Fibroblast of villous mesenchyme (primary cell): ENCODE results near the gene SLC25A33. TPM values are rescaled to one million over a fixed set of nuclear protein-coding genes. Genes with fewer than 3 reads are reported as not detected.

Source experiments
- DNase-seq: peaks from one replicate; pipeline ENCODE4 v3.0.0-alpha.2; 2010; ENCODE audit warnings: low read depth
- H3K4me3 ChIP-seq: 2 replicates; pipeline ENCODE4 v1.5.1; 2011; ENCODE audit warnings: low read depth, mild to moderate bottlenecking, low read length
- total RNA-seq: library from RNA; depleted of rRNA; stranded (reverse); fragments of >200 nt; gene quantifications from 2 replicates; pipeline ENCODE4 v1.2.3, GENCODE V29; 2012
- TF ChIP-seq, protein P1 (sequence below): IDR thresholded peaks from 2 replicates; pipeline ENCODE4 v1.5.1; 2012; ENCODE audit warnings: low read depth, mild to moderate bottlenecking, low read length; ENCODE audit not compliant: insufficient read depth

SLC25A33 gene
- total RNA-seq, 1 donor, result 6.5 TPM

- DNase-seq, result no peak
- H3K4me3 ChIP-seq, result no peak overlapping the region
- TF ChIP-seq, protein P1, sequence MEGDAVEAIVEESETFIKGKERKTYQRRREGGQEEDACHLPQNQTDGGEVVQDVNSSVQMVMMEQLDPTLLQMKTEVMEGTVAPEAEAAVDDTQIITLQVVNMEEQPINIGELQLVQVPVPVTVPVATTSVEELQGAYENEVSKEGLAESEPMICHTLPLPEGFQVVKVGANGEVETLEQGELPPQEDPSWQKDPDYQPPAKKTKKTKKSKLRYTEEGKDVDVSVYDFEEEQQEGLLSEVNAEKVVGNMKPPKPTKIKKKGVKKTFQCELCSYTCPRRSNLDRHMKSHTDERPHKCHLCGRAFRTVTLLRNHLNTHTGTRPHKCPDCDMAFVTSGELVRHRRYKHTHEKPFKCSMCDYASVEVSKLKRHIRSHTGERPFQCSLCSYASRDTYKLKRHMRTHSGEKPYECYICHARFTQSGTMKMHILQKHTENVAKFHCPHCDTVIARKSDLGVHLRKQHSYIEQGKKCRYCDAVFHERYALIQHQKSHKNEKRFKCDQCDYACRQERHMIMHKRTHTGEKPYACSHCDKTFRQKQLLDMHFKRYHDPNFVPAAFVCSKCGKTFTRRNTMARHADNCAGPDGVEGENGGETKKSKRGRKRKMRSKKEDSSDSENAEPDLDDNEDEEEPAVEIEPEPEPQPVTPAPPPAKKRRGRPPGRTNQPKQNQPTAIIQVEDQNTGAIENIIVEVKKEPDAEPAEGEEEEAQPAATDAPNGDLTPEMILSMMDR, result no peak
Measured at GRCh38 chr1:9606458-9606857, 67.2 kb downstream of the SLC25A33 start.

- no peak overlapping the region for H3K4me3 ChIP-seq
- DNase-seq, result no peak
- TF ChIP-seq, protein P1, result no peak
Measured at GRCh38 chr1:9606948-9607347, 67.7 kb downstream of the SLC25A33 start.

DNA sequence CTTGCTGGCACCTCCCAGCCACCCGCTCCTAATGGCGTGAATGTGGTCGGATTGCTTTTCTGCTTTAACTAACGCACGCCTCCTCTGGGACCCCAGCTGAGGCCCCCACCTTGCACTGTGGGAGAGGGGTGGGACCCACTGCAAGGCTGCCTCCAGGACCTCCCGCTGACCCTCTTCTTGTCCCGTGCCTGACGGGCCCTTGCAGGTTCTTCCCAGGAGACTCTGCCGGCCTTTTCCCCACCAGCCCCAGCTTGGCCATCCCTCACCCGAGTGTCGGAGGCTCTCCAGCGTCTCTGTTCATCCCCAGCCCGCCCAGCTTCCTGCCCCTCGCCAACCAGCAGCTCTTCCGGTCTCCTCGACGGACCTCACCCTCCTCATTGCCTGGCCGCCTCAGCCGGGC lies 68.1 kb downstream of the SLC25A33 start:
- TF ChIP-seq, protein P1, result no peak
- no peak for DNase-seq

DNA sequence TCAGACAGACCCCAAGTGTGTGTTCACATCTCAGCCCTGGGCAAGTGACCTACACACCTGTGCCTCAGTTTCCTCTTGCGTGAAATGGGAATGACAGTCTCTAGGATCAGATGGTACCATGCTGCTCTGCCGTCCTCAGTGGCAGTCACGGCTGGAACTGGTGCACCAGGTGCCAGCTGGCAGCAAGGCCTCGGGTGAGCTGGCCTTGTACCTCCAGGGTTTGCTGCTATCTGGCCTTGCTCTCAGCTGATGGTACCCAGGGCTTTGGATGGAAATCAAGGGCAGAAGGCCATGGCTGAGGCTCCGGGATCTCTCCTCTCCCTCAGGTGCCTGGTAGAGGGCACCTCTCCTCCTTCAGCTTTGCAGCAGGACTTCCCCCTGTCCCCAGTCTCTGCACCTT lies 70.7 kb downstream of the SLC25A33 start:
- TF ChIP-seq, protein P1, result no peak
- H3K4me3 ChIP-seq, result no peak overlapping the region
- DNase-seq, result no peak

More for the DNA sequence above, 68.1 kb downstream of the SLC25A33 start:
- no peak overlapping the region for H3K4me3 ChIP-seq

DNA sequence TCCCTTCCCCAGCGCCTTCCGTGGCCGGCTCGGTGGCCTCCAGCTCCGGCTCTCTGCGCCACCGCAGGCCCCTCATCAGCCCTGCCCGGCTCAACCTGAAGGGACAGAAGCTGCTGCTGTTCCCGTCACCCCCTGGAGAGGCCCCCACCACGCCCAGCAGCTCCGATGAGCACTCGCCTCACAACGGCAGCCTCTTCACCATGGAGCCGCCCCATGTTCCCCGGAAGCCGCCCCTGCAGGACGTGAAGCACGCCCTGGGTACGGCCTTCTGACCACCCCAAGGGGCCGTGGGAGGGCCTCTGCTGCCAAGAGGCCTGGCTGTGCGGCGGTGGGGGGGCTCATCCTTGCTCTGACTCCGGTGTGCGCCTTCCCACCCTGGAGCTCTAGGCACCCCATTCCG lies 71.3 kb downstream of the SLC25A33 start:
- no peak overlapping the region for H3K4me3 ChIP-seq
- TF ChIP-seq, protein P1, result no peak
- no peak for DNase-seq

DNA sequence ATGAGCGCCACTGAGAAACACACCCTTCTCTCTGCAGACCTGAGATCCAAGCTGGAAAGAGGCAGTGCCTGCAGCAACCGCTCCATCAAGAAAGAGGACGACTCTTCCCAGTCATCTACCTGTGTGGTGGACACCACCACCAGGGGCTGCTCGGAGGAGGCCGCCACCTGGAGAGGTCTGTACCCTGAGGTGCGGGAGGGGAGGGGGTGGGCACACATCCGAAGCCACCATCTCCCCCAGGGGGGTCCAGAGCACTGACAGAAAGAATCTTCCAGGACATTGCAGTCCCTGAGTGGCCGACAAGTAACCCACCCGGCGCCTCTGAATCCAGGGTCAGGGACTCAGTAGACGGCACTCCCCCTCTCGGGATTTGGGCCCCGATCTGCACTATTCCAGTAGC lies 72.5 kb downstream of the SLC25A33 start:
- TF ChIP-seq, protein P1, result no peak
- H3K4me3 ChIP-seq, result no peak overlapping the region
- DNase-seq, result no peak

DNA sequence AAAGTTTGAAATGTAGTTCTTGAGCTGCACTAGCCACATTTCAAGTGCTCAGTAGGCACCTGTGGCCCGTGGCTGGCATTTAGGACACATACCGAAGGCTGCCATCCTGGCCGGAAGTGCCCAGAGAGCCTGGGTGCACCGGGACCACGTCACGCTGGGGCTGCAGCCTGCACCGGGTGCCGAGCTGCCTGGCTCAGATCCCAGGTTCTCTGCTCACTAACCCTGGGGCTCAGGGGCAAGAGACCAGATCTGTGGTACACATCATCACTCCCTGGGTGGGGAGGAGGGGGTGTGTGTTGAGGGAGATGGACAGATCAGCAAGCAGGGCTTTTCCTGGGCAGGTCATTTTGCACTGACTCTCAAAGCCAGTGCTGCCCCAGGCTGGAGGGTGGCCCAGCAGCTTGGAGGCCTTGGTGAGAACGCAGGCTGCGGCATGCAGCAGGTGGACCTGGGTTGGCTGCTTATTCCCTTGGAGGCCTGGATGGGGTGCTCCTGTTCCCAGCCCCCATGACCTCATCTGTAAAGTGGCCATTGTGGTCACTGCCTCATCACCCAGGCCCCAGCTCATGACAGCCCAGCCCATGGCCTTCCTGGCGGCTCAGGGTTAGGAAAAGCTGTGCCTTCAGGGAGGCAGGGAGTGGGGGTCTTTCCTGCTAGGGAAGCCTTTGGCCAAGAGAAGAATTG lies 73.0 kb downstream of the SLC25A33 start:
- no peak for DNase-seq
- TF ChIP-seq, protein P1, result no peak
- no peak overlapping the region for H3K4me3 ChIP-seq
